Stimulated activated CD8-positive, alpha-beta memory T cell treated with anti-CD3 and anti-CD28 coated beads, Interleukin-12 subunit alpha, Interleukin-12 subunit beta, amount 100 ng/mL, for 4 hours (primary cell): ENCODE results near the gene TMX4.

ENCODE experiments used
- DNase-seq: peaks from one replicate; pipeline ENCODE4 v3.0.0-alpha.2; 2020; ENCODE audit warnings: low read depth

Gene TMX4

DNA sequence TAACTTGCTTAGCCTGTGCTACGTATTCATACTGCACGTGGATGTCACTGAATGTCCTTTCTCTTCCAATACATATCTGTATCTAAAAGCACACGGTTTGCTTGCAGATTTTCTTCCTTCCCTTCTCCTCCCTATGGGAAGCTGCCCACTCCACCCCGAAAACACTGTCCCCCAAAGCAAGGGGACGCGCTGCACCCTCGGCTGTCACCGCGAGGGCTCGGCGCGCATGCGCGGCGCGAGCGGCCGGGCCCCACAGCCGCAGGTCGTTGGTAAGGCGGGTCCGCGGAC, 659 bp downstream of the TMX4 start:
- peak; percentile 55 for DNase-seq

DNA sequence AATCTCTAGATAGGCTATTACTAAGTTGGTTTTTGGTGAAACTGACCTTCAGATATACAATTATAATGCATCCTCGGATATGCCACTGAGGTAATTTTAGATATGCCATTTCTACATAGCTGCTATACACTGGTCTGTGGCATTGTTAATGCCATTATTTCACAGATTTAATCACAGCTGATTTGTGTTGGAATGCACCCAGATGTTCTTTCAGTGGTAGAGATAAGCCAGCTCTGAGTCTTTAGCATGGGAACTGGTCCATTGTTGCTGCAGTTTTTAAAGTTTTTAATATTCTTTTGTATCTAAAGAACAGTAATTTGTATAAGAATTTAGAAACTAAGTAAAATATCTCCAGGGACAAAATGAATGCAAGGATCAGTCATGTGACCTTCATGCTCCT, 6.8 kb downstream of the TMX4 start:
- no peak for DNase-seq

DNA sequence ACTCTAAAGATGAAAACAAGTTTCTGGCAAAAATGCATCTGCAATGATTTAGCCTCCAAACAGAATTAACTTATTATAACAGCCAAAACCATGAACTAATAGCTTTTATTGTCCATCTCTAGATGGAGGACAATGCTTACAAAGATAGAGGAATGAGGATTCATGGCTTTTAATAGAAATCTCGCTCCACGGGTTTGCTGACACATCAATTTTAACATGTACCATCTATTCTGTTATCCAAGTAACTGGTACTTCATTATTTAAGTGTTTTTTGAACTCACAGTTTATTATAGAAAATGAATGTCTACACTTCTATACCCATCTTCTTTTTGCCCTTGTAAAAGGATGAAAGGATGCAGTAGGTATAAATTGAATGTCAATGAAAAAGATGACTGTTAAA, 10.8 kb downstream of the TMX4 start:
- DNase-seq: no peak

DNA sequence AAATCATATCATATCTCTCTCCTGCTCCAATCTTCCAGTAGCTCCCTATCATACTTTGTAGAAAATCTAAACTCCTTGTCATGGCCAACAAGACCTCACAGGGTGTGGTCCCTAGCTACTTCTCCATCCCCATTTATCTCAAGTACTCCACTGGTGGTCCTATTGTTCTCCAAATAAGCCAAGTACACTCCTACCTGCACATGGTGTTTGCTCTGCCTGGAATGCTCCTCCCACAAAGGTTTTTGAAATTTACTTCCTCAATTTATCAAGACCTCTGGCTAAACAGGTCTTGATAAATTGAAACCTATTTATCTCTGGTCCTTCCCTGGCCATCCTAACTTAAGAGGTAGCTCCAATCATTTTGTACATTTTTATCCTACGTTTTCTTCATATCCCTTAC, 12.1 kb downstream of the TMX4 start:
- DNase-seq: no peak

DNA sequence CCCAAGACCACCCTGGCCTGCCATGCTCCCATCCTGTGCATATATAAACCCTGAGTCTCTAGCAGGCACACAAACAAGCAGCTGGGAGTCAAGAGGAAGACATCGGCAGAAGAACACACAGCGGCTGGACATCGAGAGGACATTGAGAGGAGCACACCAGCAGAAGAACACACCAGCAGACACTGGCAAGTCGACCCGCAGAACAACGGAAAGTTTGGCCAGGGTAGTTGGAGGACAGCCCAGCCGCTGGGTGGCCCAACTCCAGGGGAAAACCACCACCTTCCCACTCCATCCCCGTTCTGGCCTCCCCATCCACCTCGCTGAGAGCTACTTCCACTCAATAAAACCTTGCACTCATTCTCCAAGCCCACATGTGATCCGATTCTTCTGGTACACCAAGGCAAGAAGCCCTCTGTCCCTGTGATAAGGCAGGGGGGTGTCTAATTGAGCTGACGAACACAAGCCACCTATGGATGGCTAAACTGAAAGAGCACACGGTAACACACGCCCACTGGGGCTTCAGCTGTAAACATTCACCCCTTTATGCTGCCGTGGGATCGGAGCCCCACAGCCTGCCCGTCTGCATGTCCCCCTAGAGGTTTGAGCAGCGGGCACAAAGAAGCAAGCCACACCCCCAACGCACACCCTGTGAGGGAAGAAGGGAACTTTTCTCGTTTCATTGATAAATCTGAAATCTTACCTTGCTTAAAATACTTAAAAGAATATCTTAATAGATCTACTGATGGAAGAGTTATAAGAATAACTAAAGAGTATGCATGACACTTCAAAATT, 13.8 kb downstream of the TMX4 start:
- no peak for DNase-seq

DNA sequence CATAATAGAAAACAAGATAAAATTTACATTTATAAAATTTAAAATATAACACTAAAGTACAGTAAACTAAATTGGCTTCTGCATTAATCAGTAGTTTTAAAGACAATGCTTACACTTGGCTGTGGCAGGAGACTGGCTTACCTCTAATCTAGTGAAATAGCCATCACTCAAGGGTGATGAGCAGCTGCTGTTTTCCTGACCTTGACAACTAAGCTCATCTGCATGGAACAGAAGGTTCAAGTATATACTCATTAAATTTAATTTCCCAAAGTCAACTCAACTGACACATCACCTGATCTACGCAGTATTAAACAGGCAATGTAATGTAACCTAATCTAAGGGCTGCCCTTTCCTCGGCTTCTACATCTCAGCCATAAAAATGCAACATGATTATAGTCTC, 14.5 kb downstream of the TMX4 start:
- DNase-seq: no peak

DNA sequence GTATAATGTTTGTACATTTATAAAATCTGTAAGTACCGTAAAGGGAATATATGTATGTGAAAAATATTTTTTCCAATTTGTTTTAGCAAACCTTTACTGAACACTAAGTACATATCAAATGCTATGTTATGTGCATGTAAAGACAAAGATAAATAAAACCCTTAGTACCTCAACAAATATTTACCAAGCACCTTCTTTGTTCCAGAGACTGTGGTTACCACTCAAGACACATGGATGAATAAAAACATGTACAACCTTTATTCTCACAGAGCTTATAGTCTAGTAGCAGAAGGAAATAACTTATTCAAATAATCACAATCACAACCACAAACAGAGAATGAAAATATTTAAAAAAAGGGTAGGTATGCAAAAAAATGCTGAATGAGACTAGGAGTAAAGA, 17.5 kb downstream of the TMX4 start:
- no peak for DNase-seq

DNA sequence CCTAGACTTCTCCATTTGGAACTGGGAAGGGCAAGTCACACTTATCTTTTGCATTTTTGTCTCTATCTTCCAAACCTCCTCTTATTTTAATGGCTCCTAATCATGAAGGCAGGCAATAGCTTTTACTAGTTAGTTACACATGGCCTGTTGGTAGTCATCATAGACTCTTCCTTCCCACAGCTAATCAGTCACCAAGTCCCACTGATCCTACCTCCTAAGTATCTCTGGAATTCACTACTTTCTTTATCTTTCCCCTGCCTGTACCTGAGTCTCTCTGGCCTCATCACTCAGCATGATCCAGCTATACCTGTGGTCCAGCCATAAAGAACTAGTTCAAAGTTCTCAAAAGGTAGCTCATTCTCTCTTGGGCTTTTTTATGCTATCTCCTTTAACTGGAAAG, 18.8 kb downstream of the TMX4 start:
- no peak for DNase-seq

DNA sequence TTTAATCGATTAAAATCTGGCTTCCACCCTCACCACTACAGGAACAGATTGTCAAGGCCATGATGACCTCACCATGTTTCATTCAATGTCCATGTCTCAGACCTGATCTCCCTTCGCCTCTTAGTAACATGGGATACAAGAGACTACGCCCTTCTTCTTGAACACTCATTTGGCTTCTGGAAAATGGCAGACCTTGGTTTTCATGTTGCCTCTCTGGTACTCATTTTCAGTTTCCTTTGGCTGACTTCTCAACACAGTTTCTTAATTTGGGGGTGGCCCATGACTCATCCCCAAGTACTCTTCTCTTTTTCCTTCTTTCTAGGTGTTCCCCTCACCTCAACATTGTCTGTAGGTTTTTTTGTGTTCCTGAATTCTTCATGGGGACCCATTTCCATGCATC, 22.7 kb downstream of the TMX4 start:
- no peak for DNase-seq

DNA sequence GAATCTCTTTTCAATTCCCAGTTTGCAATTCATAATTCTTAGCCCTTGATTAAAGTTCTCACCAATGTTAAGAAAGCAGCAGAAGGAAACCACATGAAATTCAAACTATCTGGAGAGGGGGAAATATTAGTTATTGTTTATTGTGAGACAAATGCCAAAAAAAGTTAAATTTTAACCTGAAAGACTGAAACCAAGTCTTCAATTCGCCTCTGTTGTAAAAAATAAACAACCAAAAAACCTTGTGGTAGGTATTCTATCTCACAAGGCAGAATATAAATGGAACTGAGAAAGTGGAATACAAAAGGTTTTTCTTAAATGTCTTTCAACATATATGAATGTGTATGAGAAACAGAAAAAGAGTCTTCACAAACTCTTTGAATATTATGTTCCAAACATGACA, 24.8 kb downstream of the TMX4 start:
- DNase-seq: no peak

DNA sequence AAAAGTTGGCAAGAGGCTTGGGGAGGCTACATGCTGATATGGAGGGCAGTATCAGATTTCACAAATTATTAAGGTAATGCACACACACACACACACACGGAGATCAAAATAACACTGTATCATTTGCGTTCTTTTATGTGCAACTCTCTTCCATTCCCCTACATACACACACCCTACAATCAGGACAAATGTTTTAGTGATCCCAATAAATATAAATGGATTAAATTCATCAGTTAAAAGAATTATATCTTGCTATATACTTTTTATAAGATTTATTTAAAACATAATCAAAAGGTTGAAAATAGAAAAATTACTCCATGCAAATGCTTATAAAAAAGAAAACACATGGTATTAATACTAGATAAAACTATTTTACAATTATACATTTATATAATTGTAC, 25.9 kb downstream of the TMX4 start:
- DNase-seq: no peak

DNA sequence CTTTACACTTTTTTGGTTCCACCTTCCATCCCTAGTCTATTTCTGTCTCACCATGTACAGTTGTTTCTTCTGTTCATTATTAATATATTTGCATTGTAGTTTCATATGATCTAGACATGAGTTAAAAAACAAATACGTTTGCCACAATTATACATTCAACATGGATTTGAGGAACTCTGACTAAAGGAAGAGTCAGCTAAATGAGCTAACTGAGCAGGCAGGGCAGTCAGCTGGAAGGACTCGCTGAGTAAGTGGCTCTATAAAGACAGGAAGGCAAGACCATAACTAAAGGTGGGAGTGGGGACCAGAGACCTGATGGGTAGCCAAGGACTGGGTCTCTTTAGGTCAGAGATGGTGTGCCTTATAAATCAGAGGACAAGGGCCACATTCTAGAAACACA, 26.3 kb downstream of the TMX4 start:
- no peak for DNase-seq

DNA sequence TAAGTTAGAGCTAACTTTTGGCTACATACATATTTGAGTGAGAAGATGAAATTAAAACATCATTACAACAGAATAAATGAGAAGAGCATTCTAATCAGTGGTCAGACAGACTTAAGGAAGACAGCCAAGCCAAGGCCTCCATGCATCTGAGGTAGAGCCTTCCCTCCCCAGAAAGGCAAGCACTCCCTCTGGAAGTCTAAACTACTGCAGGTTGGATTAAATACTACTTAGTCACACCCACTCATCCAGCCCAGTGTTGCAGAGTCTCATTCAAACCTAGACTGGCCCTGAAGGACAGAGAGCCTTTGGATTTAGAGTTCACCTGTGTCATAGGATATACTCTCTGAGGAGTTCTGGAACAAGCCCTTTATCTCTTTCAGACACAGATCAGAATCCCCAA, 29.2 kb downstream of the TMX4 start:
- DNase-seq: no peak

DNA sequence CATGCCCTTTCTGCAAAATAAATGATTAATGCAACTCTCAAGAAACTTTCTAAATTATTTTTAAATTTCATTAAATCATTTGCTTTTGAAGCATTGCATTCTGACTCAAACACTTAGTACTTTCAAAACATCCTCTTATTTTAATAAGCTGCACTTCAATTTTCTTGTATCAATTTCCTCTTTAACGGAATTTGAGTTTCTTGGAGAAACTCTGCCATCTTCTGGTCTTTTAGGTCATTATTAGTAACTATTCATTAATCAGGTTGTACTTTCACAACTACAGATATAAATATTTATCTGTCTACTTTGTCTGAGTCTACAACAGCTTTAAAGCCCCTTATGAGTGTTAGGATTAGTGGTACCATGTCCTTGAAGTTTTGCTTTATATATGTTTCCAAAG, 30.2 kb downstream of the TMX4 start:
- DNase-seq: no peak

DNA sequence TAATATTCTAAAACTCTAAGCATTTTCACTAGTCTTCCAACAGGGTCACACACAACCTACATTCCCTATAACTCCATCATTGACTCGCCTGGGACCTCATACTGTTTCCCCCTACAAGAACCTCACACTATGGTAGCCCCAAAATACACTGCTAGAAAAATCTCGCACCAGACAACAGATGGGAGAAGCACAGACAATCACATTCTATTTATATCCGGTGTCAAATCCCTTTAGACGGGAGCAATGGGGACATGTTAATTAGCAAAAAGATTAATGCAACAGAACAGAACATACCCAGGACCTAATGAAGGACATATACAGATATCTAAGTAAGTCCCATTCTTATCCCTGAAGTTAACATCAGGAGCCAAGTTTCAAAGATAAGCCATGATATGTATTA, 33.6 kb downstream of the TMX4 start:
- DNase-seq: no peak

DNA sequence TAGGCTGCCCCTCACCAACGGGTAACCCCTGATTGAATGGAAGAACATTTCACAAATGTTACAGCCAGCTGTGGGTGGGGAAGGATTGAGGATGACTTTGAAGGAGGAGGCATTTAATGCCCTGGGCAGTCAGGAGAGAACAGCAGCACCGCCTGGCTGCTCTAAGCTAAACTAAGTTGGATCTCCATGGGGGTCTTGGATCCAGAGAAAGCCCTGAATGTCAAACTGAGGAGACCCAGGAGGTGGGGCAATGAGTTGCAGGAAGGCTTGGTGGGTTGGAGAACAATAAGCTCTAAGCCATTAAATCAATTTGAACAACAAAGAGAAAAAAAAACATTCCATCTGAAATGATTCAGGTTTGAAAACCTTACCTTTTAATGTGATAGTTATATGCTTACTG, 35.4 kb downstream of the TMX4 start:
- no peak for DNase-seq

DNA sequence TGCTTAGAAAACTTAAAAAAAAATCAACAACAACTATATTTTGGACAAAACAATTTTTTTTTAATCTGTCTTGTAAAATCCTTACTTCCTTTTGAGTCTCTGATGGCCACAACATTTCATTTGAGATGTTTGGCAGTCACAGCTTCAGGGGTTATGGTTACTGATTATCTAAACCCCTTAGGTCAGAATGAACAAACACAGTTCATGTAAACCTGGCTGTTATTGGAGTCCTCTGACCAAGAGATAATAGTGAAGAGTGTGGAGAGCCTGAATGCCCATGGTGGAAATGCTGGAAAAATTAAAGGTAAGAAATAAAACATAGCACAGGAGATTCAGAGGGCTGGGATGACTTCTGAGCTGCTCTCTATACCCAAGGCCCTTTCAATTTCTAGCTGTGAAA, 38.2 kb downstream of the TMX4 start:
- no peak for DNase-seq

DNA sequence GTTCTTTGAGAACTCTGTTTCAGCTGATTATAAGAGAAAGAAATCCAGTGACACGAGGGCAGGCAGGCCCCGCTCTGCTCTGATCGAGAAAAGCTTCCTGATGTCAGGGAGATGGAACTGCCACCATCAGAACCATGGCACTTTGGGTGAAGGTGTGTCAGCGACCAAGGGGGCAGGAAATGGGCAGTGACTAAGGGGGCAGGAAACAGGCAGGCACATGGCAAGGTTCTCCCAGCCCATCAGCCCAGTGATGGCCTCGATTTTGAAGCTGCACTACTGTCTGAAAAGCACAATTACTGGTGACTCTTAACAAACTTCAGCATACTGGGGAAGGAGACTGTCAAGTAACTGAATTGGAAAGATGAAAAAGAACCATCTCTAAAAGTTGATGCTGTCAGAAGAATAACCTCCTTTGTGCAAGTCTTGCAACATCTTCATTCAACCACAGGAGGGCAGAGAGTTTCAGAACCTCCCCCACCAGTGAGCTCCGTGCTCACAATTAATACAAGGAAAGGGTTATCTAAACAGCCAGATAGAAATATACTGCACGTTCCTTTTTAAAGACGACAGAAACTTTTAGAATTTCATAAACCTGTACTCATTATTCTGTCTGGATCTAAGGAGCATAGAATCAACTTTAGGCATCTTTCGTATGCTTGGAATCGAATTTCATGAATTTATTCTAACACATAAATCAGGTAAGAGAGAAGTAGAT, 39.1 kb downstream of the TMX4 start:
- DNase-seq: no peak

DNA sequence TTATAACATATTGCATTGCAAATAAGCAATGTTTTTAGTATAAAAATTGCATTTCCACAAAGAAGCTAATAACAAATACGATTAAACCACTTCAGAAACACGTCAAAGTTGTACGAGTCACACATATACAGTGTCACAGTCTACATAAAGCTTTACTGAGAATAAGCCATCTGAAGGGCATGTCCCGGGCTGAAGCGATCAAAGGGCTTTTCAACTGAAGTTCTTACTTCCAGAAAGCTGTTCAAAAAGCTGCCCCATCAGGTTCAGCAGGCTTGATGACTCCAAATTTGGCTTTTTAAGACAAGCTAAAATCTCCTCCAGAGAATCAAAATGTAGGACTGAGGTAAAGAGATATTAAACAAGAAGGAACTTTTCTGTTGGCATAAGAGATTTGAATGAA, 41.9 kb downstream of the TMX4 start:
- no peak for DNase-seq

DNA sequence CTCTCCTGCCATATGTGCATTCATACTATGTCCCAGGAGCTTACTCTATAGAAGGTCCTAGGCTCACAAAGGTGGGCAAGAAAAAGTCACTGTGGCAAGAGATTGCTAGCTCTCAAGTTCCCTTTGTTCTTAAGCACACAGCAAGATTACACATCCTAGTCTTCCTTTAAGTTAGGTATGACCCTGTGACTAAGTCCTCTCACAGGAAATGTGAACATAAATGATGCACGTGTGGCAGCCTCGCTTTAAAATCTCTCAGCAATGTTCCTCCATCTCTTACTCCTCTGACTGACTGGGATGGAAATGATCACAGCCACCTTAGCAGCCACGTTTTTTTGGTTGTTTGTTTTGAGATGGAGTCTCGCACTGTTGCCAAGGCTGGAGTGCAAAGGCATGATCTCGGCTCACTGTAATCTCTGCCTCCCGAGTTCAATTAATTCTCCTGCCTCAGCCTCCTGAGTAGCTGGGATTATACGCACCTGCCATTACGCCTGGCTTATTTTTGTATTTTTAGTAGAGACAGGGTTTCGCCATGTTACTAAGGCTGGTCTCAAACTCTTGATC, 43.6 kb downstream of the TMX4 start:
- no peak for DNase-seq

DNA sequence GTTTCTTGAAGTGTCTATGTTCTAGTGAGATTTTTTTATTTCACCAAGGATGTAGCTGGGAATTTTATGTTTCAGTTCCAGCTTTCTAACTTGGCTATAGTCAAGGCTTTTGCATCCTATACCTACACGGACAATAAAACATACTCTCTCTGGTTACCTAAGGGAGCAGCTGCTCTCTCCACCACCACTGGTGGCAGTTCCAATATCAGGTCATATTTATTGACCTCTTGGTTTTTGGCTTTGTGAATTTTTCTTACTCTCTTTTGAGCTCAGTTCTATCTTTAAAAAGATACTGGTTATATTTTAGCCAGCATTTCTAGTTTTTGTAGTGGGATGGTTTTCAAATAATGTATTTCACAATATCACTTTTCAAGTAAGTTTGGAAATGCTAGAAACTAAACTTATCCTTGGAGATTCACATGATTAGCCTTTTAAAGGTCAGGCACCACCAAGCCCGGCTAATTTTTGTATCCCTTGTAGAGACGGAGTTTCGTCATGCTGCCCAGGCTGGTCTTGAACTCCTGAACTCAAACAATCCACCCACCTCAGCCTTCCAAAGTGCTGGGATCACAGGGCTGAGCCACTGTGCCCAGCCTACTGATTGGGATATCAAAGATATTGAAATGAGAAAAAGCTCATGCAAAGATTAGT, 44.7 kb downstream of the TMX4 start:
- DNase-seq: no peak

DNA sequence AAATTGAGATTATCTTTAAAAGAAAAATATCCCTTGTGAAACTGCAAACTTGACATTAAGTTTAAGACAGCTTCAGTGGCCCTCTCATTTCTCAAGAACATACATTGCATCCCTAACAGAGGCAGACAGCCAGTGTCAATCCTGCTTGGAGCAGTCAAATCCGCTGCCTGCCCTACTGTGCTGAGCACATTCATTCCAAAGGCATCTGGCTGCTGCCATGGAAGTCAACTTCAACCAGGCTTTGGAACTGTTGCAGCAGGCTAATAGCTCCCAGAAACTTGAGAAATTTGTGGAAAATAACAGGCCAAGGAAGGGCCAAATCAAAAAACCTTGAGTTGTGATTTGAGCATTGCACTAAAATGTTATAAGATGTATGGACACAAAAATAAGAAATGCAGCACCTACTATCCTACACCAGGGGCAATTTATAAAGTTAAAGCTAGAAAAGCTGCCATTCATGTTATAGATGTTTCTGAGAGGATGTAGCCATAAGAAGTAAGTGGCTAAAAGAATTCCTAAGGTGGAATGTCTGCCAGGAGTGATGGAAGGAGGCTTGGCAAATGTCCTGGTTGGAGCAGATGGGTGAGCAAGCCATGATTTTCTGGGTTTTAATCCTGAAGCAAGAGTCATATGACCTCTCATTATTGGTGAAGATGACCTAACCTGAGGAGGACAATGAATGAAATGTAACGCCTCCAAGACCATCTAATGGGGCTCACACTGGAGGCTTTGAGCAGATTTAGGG, 47.9 kb downstream of the TMX4 start:
- no peak for DNase-seq
